Hindlimb muscle (tissue), 1 donor: ENCODE data around the gene EXPH5. TPM values are rescaled to one million over a fixed set of nuclear protein-coding genes. Genes with fewer than 3 reads are reported as not detected.
"Not testable (repeated sequence)": the region's sequence is repeated elsewhere in the genome, so short reads cannot be mapped to it uniquely, and the experiment has no call there.

ENCODE experiments used
- DNase-seq: peaks from one replicate; pipeline ENCODE4 v3.0.0-alpha.2; 2013
- polyA plus RNA-seq: library from polyadenylated mRNA; unstranded; fragments of 120-200 nt; gene quantifications from one replicate; pipeline ENCODE4 v1.2.1, GENCODE V29; 2013; ENCODE audit not compliant: insufficient read length

EXPH5 gene
- polyA plus RNA-seq, 1 donor, result 0.57 TPM

- no peak for DNase-seq
Measured at GRCh38 chr11:108606070-108606469, 12.5 kb upstream of the EXPH5 start.

GRCh38 chr11:108602818-108603217 is 9.2 kb upstream of the EXPH5 start:
- DNase-seq, result not testable (repeated sequence)

- no peak for DNase-seq
Measured at GRCh38 chr11:108601150-108601549, 7.6 kb upstream of the EXPH5 start.

GRCh38 chr11:108599978-108600377 is 6.4 kb upstream of the EXPH5 start:
- no peak for DNase-seq

GRCh38 chr11:108597736-108598355 is 4.3 kb upstream of the EXPH5 start:
- DNase-seq, result no peak

GRCh38 chr11:108596701-108597100 is 3.1 kb upstream of the EXPH5 start:
- no peak for DNase-seq

- DNase-seq, result no peak
Measured at GRCh38 chr11:108593923-108594434, 411 bp upstream of the EXPH5 start.

- no peak for DNase-seq
Measured at GRCh38 chr11:108592591-108593213, 866 bp downstream of the EXPH5 start.

- no peak for DNase-seq
Measured at GRCh38 chr11:108591893-108592292, 1.7 kb downstream of the EXPH5 start.

GRCh38 chr11:108589136-108589535 is 4.4 kb downstream of the EXPH5 start:
- no peak for DNase-seq

GRCh38 chr11:108588287-108588686 is 5.3 kb downstream of the EXPH5 start:
- DNase-seq, result no peak

GRCh38 chr11:108587109-108587508 is 6.5 kb downstream of the EXPH5 start:
- no peak for DNase-seq

GRCh38 chr11:108586600-108586999 is 7.0 kb downstream of the EXPH5 start:
- no peak for DNase-seq

GRCh38 chr11:108586185-108586584 is 7.4 kb downstream of the EXPH5 start:
- DNase-seq, result not testable (repeated sequence)

GRCh38 chr11:108584973-108585372 is 8.6 kb downstream of the EXPH5 start:
- no peak for DNase-seq

GRCh38 chr11:108580645-108581044 is 12.9 kb downstream of the EXPH5 start:
- no peak for DNase-seq

GRCh38 chr11:108580043-108580442 is 13.5 kb downstream of the EXPH5 start:
- DNase-seq, result no peak

- DNase-seq, result no peak
Measured at GRCh38 chr11:108576523-108576922, 17.0 kb downstream of the EXPH5 start.

GRCh38 chr11:108574675-108575074 is 18.9 kb downstream of the EXPH5 start:
- DNase-seq, result no peak

- no peak for DNase-seq
Measured at GRCh38 chr11:108571001-108571400, 22.6 kb downstream of the EXPH5 start.

- DNase-seq, result no peak
Measured at GRCh38 chr11:108569896-108570295, 23.7 kb downstream of the EXPH5 start.

- DNase-seq, result peak; percentile 49
Measured at GRCh38 chr11:108568195-108568858, 25.2 kb downstream of the EXPH5 start.

- no peak for DNase-seq
Measured at GRCh38 chr11:108565653-108566052, 27.9 kb downstream of the EXPH5 start.
